Left forelimb (tissue), 1 donor: ENCODE data around the gene NCL.
A peak's percentile ranks its signal among the peaks of the same experiment; 100 is the strongest.
"Not testable (repeated sequence)": the region's sequence is repeated elsewhere in the genome, so short reads cannot be mapped to it uniquely, and the experiment has no call there.

ENCODE experiments used
- DNase-seq: peaks from one replicate; pipeline ENCODE4 v3.0.0-alpha.2; 2018; ENCODE audit warnings: low spot score

Gene NCL

DNA sequence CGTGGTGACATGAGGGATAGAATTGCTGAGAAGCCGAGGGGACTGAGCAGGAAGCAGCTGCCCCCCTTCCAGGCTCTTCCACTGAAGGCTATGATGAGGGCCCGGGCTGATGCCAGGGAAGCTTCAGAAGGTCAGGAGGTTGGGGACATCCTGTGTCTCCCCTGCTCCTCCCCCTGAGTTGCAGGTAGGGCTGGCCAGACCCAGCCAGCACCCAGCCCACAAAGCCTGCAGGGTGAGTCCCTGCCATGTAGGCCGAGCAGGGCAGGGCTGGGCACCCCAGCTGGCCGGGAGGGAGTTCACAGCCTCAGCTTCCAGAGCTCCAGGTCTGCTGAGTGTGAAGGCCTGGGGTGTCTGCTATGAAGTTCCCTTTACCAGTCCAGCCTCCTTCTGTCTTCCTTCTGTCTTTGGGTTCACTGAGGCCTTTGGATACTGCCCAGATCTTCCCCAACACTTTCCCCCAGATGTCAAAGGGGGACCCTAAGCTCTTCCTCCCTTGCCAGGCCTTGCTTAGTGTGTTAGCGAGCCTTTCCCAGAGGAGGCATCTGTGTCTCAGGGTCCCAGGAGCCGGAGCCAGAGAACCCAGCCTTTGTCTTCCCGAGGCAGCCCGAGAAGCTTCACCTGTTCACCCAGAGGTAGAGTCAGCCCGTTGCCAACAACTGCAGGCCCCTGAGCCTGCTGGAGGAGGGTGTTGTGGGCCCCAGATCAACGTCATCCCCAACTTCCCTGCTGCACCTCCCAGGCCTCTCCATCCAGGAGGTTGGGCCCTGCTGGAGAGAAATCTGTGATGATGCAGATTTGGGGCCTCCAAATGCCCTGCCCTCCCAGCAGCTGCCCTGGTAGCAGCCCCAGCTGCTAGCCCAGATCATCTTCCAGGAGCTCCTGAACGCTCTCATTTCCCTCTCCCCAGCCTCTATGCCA, 3.6 kb upstream of the NCL start:
- DNase-seq: no peak

- DNase-seq: no peak
These were observed 2.8 kb upstream of the NCL start for GRCh38 chr2:231467016-231467545.

- DNase-seq: peak; percentile 100
These were observed 574 bp upstream of the NCL start for GRCh38 chr2:231464576-231465540.

DNA sequence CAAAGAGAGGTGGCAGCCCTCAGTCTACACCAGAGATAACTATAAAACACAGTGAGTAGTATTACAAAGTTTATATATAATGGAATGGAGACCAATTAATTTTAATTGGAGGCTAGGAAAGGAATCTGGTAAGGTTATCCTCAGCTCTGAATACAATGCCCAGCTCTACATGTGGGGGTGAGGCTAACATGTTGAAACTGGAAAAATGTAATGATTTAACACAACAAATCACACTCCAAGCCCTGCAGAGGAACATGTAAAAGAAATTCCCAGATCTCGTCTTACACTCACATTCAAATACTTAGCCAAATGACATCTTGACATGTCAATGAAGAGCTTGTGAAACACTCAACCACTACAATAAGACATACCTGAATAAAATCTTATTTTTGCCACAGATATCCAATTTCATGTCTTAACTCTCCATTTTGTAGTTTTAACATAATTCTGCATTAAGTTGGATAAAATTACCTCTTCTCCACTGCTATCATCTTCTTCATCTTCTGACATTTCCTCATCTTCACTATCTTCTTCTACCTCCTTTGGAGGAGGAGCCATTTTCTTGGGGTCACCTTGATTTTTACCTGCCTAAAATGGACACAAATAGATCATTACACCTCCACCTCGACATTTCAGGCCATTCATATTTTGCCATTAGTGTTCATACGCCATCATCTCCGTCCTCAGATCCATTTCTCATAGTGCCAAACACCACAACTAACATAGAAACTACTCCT, 1.4 kb downstream of the NCL start:
- DNase-seq: no peak

GRCh38 chr2:231461516-231461971, 2.7 kb downstream of the NCL start:
- DNase-seq: no peak

DNA sequence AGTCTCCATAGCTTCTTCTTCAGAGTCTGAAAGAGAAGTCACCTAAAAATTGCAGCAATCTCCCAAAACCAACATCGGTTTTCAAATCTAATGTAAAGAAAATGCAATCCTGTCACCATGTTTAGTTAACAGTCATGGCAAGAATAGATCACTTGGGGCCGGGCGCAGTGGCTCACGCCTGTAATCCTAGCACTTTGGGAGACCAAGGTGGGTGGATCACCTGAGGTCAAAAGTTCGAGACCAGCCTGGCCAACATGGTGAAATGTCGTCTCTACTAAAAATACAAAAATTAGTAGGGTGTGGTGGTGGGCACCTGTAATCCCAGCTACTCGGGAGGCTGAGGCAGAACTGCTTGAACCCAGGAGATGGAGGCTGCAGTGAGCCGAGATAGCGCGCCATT, 3.4 kb downstream of the NCL start:
- not testable (repeated sequence) for DNase-seq

DNA sequence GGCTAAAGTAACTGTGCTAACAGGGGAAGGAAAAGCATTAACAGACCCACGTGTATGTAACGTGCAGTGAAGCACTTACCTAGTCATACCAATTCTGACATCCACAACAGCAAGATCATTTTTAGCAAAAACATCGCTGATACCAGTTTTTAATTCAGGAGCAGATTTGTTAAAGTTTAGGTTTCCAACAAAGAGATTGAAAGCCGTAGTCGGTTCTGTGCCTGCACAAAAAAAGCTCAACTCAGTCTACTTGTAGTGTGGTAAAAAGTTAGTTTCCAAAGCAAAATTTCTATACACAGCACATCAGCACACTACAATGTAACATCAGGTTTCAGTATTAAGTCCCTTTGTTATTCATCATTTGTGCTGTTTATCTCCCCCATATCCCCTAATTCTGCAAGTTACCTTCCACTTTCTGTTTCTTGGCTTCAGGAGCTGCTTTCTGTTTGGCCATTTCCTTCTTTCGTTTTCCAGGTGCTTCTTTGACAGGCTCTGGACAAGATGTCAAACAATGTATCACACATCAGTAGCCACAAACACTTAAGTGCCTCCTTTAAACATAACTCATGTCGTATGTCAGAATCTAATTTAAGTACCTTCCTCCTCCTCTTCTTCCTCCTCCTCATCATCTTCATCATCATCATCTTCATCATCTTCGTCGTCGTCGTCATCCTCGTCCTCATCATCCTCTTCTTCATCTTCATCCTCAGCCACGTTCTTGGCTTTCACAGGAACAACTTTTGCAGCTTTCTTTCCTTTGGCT, 4.0 kb downstream of the NCL start:
- DNase-seq: no peak

GRCh38 chr2:231458368-231458767, 5.9 kb downstream of the NCL start:
- DNase-seq: no peak

- no peak for DNase-seq
These were observed 7.2 kb downstream of the NCL start for GRCh38 chr2:231457101-231457500.

GRCh38 chr2:231456295-231457004, 7.8 kb downstream of the NCL start:
- no peak for DNase-seq

DNA sequence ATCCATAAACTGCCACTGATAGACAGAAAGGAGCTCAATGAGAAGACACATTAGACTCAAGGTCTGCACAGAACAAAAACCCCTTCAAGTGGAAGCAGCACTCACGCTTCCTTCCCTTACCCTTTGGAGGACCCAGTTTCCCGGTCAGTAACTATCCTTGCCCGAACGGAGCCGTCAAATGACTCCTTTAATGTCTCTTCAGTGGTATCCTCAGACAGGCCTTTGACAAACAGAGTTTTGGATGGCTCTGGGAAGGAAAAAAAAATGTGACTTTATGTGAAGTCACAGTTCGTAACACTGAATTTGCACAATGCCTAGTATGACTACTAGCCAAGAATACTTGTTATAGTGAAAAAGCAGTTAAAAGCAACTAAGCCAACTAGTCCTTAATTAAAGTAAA, 8.4 kb downstream of the NCL start:
- DNase-seq: no peak

- DNase-seq: no peak
These were observed 9.1 kb downstream of the NCL start for GRCh38 chr2:231455222-231455621.

DNA sequence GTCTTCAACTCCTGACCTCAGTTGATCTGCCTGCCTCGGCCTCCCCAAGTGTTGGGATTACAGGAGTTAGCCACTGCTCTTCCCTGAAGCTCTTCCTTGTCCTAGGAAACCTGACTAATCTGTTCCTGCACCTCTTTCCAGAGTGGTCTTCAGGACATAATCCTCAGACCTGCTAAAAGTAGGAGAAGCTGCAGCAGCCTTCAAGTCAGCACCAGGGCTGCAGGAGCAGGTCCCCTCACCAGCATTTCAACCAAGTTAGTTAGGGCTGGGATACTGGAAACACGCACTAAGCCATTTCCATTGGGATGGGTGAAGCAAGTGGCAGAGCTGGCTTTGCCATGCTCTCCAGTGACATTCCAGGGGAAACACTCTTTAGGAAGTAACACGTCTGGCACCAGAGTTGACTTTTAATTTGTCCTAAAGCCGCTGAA, 9.9 kb downstream of the NCL start:
- no peak for DNase-seq

DNA sequence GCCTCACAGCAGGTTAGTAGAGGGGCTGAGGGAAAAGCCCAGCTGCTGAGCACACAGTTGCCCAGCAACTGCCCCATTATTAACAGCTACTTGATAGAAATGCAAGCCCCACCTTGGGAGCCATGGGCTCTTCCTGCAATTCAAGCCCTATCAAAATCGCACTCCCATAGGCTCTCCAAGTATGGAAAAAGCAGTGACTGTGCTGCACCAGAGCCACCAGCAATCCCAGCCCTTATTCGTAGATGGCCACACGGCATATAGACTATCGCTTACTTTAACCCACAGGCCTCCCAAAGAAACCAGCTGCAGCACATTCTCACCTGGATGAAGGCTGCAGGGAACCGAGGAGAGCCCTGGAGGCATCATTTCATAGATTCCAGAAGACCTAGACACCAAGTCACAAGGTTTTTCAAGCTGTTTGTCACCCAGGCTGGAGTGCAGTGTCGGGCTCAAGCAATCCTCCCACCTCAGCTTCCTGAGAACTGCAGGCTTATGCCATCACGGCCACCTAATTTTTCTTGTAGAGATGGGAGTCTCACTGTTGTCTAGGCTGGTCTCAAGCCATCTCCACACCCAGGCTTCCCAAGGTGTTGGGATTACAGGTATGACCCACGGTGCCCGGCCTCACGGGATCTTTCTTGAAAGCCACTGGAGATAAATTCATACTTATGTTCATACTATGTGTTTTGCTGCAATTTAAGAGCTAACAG, 11.3 kb downstream of the NCL start:
- no peak for DNase-seq

GRCh38 chr2:231450548-231450989, 13.7 kb downstream of the NCL start:
- no peak for DNase-seq

DNA sequence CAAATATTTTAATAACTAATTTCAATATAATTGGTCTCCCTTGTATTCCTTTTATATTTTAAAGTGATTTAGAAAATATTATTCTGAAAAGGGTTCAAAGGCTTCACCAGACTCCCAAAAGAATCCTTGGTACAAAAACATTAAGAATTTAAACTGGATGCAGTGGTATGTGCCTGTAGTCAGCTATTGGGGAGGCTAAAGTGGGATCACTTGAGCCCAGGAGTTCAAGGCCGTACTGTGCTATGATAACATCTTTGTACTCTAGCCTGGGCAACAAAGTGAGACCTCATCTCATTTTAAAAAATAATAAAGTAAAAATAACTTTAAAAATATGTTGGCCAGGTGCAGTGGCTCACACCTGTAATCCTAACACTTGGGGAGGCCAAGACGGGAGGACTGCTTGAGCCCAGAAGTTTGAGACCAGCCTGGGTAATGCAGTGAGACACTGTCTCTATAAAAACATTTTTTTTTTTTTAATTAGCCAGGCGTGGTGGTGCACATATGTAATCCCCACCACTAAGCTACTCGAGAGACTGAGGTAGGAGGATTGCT, 14.7 kb downstream of the NCL start:
- DNase-seq: no peak

DNA sequence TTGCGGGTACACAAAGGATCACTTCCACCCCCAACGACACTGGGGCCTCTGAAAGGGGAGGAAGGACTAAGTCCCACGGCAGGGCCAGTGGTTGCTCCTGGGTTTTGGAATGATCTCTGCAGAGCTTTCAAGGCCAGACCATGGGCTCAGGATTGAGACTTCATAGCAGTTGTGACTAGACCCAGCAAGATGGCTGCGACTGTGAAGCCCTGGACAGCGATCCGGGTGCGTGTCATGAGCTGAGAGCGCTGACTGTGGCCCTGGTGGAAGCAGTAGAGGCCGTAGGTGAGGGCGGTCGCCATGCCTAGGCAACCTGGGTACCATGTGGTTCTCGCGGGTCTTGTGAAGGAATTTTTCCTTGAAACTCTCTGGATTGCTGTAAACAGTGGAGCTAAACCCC, 27.3 kb downstream of the NCL start:
- no peak for DNase-seq

DNA sequence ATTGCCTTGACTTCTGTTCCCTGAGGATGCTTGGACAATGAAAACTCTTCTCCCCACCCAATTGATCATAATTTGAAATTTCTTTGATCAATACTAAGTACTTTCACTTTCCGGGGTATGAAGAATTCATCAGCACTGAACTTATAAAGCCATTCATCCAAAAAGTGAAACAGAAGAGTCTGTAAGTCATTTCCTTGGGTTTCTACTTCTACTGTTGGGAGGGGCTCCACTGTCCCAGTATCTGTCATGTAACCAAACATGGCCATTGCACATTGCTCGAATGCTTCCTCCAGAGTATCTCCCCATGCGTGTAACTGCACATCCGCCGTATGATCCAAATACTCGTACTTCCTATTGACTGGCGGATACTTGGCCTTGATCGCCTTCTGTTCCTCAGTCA, 30.3 kb downstream of the NCL start:
- no peak for DNase-seq

GRCh38 chr2:231431606-231432005, 32.7 kb downstream of the NCL start:
- DNase-seq: no peak
